ENCODE data around the gene IFRD2. TPM values are rescaled to one million over a fixed set of nuclear protein-coding genes. Genes with fewer than 3 reads are reported as not detected.

The IFRD2 gene
- total and polyA plus RNA-seq, 9 of the 15 experiments (the other 6 are each of a cell fraction or from before 2014, with no cell fraction given): 30.5 to 115 (median 52.8) TPM

- TF ChIP-seq ZHX1 (conservative IDR thresholded peaks at IDR 0.05; ENCODE audit: low read length): no peak
- no peak for TF ChIP-seq ILK (tag; IDR thresholded peaks at IDR 0.05; ENCODE audit: borderline replicate concordance, low read depth)
- no peak for TF ChIP-seq ZNF324 (CRISPR knock-in tag; IDR thresholded peaks at IDR 0.05)
- no peak for TF ChIP-seq FUS (optimal IDR thresholded peaks at IDR 0.05; ENCODE audit: low read depth, low read length)
- TF ChIP-seq TEAD2 (tag; IDR thresholded peaks at IDR 0.05): no peak
- TF ChIP-seq MGA (IDR thresholded peaks at IDR 0.05): no peak
- no peak for TF ChIP-seq POLR2AphosphoS2 (IDR thresholded peaks at IDR 0.05; ENCODE audit: low read length)
- no peak for TF ChIP-seq SRSF3 (IDR thresholded peaks at IDR 0.05; ENCODE audit: insufficient read depth, low read length)
- no peak for TF ChIP-seq PATZ1 (CRISPR knock-in tag; IDR thresholded peaks at IDR 0.05; ENCODE audit: borderline replicate concordance)
- no peak for TF ChIP-seq ZFP30 (CRISPR knock-in tag; IDR thresholded peaks at IDR 0.05; ENCODE audit: borderline replicate concordance)
- TF ChIP-seq BDP1 (IDR thresholded peaks at IDR 0.05; ENCODE audit: insufficient read depth, insufficient read length): no peak
- no peak for TF ChIP-seq ZNF174 (CRISPR knock-in tag; IDR thresholded peaks at IDR 0.05)
- TF ChIP-seq HSF4 (CRISPR knock-in tag; IDR thresholded peaks at IDR 0.05; ENCODE audit: borderline replicate concordance): no peak
These were observed 45.7 kb downstream of the IFRD2 start (continued) for GRCh38 chr3:50246517-50246954.
